Mucosa of stomach (tissue), 1 donor: ENCODE results near the gene LRRC32.

Source experiments
- H3K27me3 ChIP-seq: one replicate; pipeline ENCODE4 v1.7.0; 2013; ENCODE audit warnings: mild to moderate bottlenecking, low read length; ENCODE audit not compliant: control insufficient read depth, insufficient read depth
- H3K36me3 ChIP-seq: one replicate; pipeline ENCODE4 v1.7.0; 2013; ENCODE audit warnings: low read length; ENCODE audit not compliant: control insufficient read depth, insufficient read depth
- H3K4me1 ChIP-seq: one replicate; pipeline ENCODE4 v1.7.0; 2013; ENCODE audit warnings: mild to moderate bottlenecking, low read length; ENCODE audit not compliant: control insufficient read depth, insufficient read depth
- H3K4me3 ChIP-seq: one replicate; pipeline ENCODE4 v1.7.0; 2013; ENCODE audit warnings: low read length
- H3K9ac ChIP-seq: one replicate; pipeline ENCODE4 v1.7.0; 2013; ENCODE audit warnings: mild to moderate bottlenecking, low read length, moderate library complexity
- H3K9me3 ChIP-seq: one replicate; pipeline ENCODE4 v1.7.0; 2013; ENCODE audit warnings: mild to moderate bottlenecking, low read length, moderate library complexity; ENCODE audit not compliant: control insufficient read depth
- donor health status: Pancreatic carcinoma.

LRRC32 gene

GRCh38 chr11:76664578-76665061 lies 5.9 kb downstream of the LRRC32 start:
- Histone ChIP-seq H3K27me3 (peaks cover 12% of the 10 kb centered on the region), H3K9ac (no peak overlapping the region), H3K9me3 (no peaks in the 10 kb centered on the region), H3K4me1 (no peaks in the 10 kb centered on the region), H3K4me3 (no peak overlapping the region), H3K36me3 (no peaks in the 10 kb centered on the region)

- Histone ChIP-seq H3K27me3 (peaks cover 8% of the 10 kb centered on the region), H3K9ac (no peak overlapping the region), H3K4me3 (no peak overlapping the region), H3K4me1 (no peaks in the 10 kb centered on the region), H3K36me3 (no peaks in the 10 kb centered on the region), H3K9me3 (no peaks in the 10 kb centered on the region)
Observed at GRCh38 chr11:76663912-76664440, 6.6 kb downstream of the LRRC32 start.

- peaks cover 8% of the 10 kb centered on the region for H3K27me3 ChIP-seq
- no peaks in the 10 kb centered on the region for H3K36me3 ChIP-seq
- no peak overlapping the region for H3K9ac ChIP-seq
- no peaks in the 10 kb centered on the region for H3K4me1 ChIP-seq
- H3K4me3 ChIP-seq = no peak overlapping the region
- H3K9me3 ChIP-seq = no peaks in the 10 kb centered on the region
Observed at GRCh38 chr11:76663486-76663810, 7.1 kb downstream of the LRRC32 start.

- Histone ChIP-seq H3K36me3 (no peaks in the 10 kb centered on the region), H3K27me3 (peaks cover 8% of the 10 kb centered on the region), H3K4me1 (no peaks in the 10 kb centered on the region), H3K9ac (no peak overlapping the region), H3K9me3 (no peaks in the 10 kb centered on the region), H3K4me3 (no peak overlapping the region)
Observed at GRCh38 chr11:76662656-76663485, 7.7 kb downstream of the LRRC32 start.

GRCh38 chr11:76661834-76662434 lies 8.6 kb downstream of the LRRC32 start:
- no peaks in the 10 kb centered on the region for H3K36me3 ChIP-seq
- H3K4me3 ChIP-seq = no peak overlapping the region
- H3K4me1 ChIP-seq = no peaks in the 10 kb centered on the region
- peaks cover 1% of the 10 kb centered on the region for H3K27me3 ChIP-seq
- H3K9ac ChIP-seq = no peak overlapping the region
- H3K9me3 ChIP-seq = no peaks in the 10 kb centered on the region

- no peak overlapping the region for H3K9ac ChIP-seq
- H3K27me3 ChIP-seq = no peaks in the 10 kb centered on the region
- H3K9me3 ChIP-seq = no peaks in the 10 kb centered on the region
- no peak overlapping the region for H3K4me3 ChIP-seq
- H3K4me1 ChIP-seq = no peaks in the 10 kb centered on the region
- H3K36me3 ChIP-seq = no peaks in the 10 kb centered on the region
Observed at GRCh38 chr11:76661306-76661751, 9.2 kb downstream of the LRRC32 start.

GRCh38 chr11:76660533-76661305 lies 9.8 kb downstream of the LRRC32 start:
- Histone ChIP-seq H3K4me3 (no peak overlapping the region), H3K4me1 (no peaks in the 10 kb centered on the region), H3K36me3 (no peaks in the 10 kb centered on the region), H3K9ac (no peak overlapping the region), H3K27me3 (no peaks in the 10 kb centered on the region), H3K9me3 (no peaks in the 10 kb centered on the region)

GRCh38 chr11:76659672-76660532 lies 10.6 kb downstream of the LRRC32 start:
- Histone ChIP-seq H3K4me1 (peaks cover 3% of the 10 kb centered on the region), H3K4me3 (no peak overlapping the region), H3K9me3 (no peaks in the 10 kb centered on the region), H3K27me3 (no peaks in the 10 kb centered on the region), H3K9ac (no peak overlapping the region), H3K36me3 (no peaks in the 10 kb centered on the region)

GRCh38 chr11:76658651-76659650 lies 11.6 kb downstream of the LRRC32 start:
- Histone ChIP-seq H3K4me3 (no peak overlapping the region), H3K9ac (no peak overlapping the region), H3K36me3 (no peaks in the 10 kb centered on the region), H3K4me1 (peaks cover 5% of the 10 kb centered on the region), H3K9me3 (no peaks in the 10 kb centered on the region), H3K27me3 (no peaks in the 10 kb centered on the region)

GRCh38 chr11:76658231-76658630 lies 12.3 kb downstream of the LRRC32 start:
- peaks cover 5% of the 10 kb centered on the region for H3K4me1 ChIP-seq
- no peaks in the 10 kb centered on the region for H3K36me3 ChIP-seq
- no peaks in the 10 kb centered on the region for H3K27me3 ChIP-seq
- no peaks in the 10 kb centered on the region for H3K9me3 ChIP-seq
- no peak overlapping the region for H3K4me3 ChIP-seq
- H3K9ac ChIP-seq = no peak overlapping the region
